Gastrocnemius medialis (tissue), 4 donors: ENCODE results near the gene ZMYND15.

Experiments
- CTCF ChIP-seq, 5 experiments: fragments of 450-650 bp in 3 of 5; fragments of 200-600 bp in 2 of 5; sonication (generic) in 2 of 5; IDR thresholded peaks in 4 of 5; conservative IDR thresholded peaks in 1 of 5; 1 replicate in 4 of 5; 2 replicates in 1 of 5; pipeline ENCODE4 v1.5.1; 2016 to 2019; ENCODE audit warnings: antibody characterized with exemption in 5 of 5, mild to moderate bottlenecking in 3 of 5, moderate library complexity in 3 of 5
- POLR2A ChIP-seq, 2 donors: fragments of 450-650 bp; IDR thresholded peaks; one replicate each; pipeline ENCODE4 v1.6.1; 2017; ENCODE audit warnings: antibody characterized with exemption in 2 of 2, mild to moderate bottlenecking in 2 of 2, moderate library complexity in 2 of 2

GRCh38 chr17:4777969-4778760, 38.5 kb downstream of the ZMYND15 start:
- no peak for TF ChIP-seq POLR2A (IDR thresholded peaks at IDR 0.05)
- no peak for TF ChIP-seq CTCF (IDR thresholded peaks at IDR 0.05 in 4 of 5, conservative IDR thresholded peaks at IDR 0.05 in 1 of 5)
